IMR-90 (cell line): ENCODE data around the gene OXER1. TPM values are rescaled to one million over a fixed set of nuclear protein-coding genes. Genes with fewer than 3 reads are reported as not detected.

Experiments
- ATAC-seq: fragments of 200-7000 bp; cut with Tn5 transposase; 2 replicates; pipeline ENCODE4 v1.9.1; 2020; ENCODE audit warnings: low read depth, mild to moderate bottlenecking, moderate library complexity
- BruUV-seq: library from RNA; stranded (reverse); fragments of 400-500 nt; replicated peaks from 2 replicates; lab custom pipeline; 2021; lab: Mats Ljungman, UMichigan
- CTCF ChIA-PET: fragments of 300-600 bp; formaldehyde crosslinking; extraction: SDS; loops from one replicate; lab custom pipeline; 2021; ENCODE audit warnings: antibody characterized with exemption; lab: Yijun Ruan, JAX
- POLR2A ChIA-PET: fragments of 300-600 bp; sonication (Branson Sonifier 250); formaldehyde crosslinking; loops from one replicate; lab custom pipeline; 2022; ENCODE audit warnings: antibody characterized with exemption; ENCODE audit not compliant: unreplicated experiment; lab: Charles Lee
- DNase-seq: peaks from one replicate; pipeline ENCODE4 v3.0.0; 2013
- H2AFZ ChIP-seq: replicated peaks from 2 replicates; pipeline ENCODE3; 2013; ENCODE audit warnings: low read length, mild to moderate bottlenecking; ENCODE audit not compliant: poor library complexity
- H2AK5ac ChIP-seq: 2 replicates; pipeline ENCODE4 v1.6.1; 2013; ENCODE audit warnings: low read depth, low read length, inconsistent platforms
- H2AK9ac ChIP-seq: replicated peaks from 2 replicates; pipeline ENCODE3; 2013; ENCODE audit warnings: mild to moderate bottlenecking, low read depth, low read length, moderate library complexity; ENCODE audit not compliant: poor library complexity
- H2BK120ac ChIP-seq: 2 replicates; pipeline ENCODE4 v1.6.1; 2013; ENCODE audit warnings: low read depth, low read length, inconsistent platforms
- H2BK15ac ChIP-seq: 3 replicates; pipeline ENCODE4 v1.6.1; 2013; ENCODE audit warnings: low read depth, low read length, inconsistent platforms
- H2BK20ac ChIP-seq: 2 replicates; pipeline ENCODE4 v1.6.1; 2013; ENCODE audit warnings: low read depth, mild to moderate bottlenecking, inconsistent platforms, low read length, moderate library complexity
- H2BK5ac ChIP-seq: 2 replicates; pipeline ENCODE4 v1.6.1; 2013; ENCODE audit warnings: mild to moderate bottlenecking, low read depth, low read length, inconsistent platforms; ENCODE audit not compliant: poor library complexity, severe bottlenecking
- H3K14ac ChIP-seq: replicated peaks from 2 replicates; pipeline ENCODE4 v1.6.1; 2013; ENCODE audit warnings: low read depth, low read length, inconsistent platforms
- H3K18ac ChIP-seq: 2 replicates; pipeline ENCODE4 v1.6.1; 2013; ENCODE audit warnings: low read depth, low read length, control low read depth
- H3K23ac ChIP-seq: 2 replicates; pipeline ENCODE4 v1.6.1; 2013; ENCODE audit warnings: low read depth, low read length, inconsistent platforms
- H3K27ac ChIP-seq: 2 replicates; pipeline ENCODE4 v1.5.1; 2013; ENCODE audit warnings: mild to moderate bottlenecking, control low read depth, low read length; ENCODE audit not compliant: insufficient read depth
- H3K27me3 ChIP-seq: 2 replicates; pipeline ENCODE4 v1.6.1; 2013; ENCODE audit warnings: low read length; ENCODE audit not compliant: control insufficient read depth, insufficient read depth
- H3K36me3 ChIP-seq: 2 replicates; pipeline ENCODE4 v1.6.1; 2013; ENCODE audit warnings: low read length, mixed read lengths; ENCODE audit not compliant: control insufficient read depth, insufficient read depth
- H3K4ac ChIP-seq: 2 replicates; pipeline ENCODE4 v1.6.1; 2013; ENCODE audit warnings: low read depth, low read length, inconsistent platforms
- H3K4me1 ChIP-seq: 2 replicates; pipeline ENCODE4 v1.6.1; 2013; ENCODE audit warnings: low read length, mixed read lengths; ENCODE audit not compliant: control insufficient read depth, insufficient read depth
- H3K4me2 ChIP-seq: 2 replicates; pipeline ENCODE4 v1.6.1; 2013; ENCODE audit warnings: low read depth, mild to moderate bottlenecking, control low read depth, low read length, moderate library complexity
- H3K4me3 ChIP-seq: 2 replicates; pipeline ENCODE4 v1.5.1; 2013; ENCODE audit warnings: low read depth, mild to moderate bottlenecking, control low read depth, low read length, moderate library complexity; ENCODE audit not compliant: insufficient read depth
- H3K56ac ChIP-seq: 2 replicates; pipeline ENCODE4 v1.6.1; 2013; ENCODE audit warnings: low read length, inconsistent platforms; ENCODE audit not compliant: insufficient read depth; ENCODE audit errors: extremely low read depth
- H3K79me1 ChIP-seq, 2 experiments: 2 replicates each; pipeline ENCODE4 v1.6.1; 2013; ENCODE audit warnings: low read length in 2 of 2, inconsistent platforms in 1 of 2, low read depth in 1 of 2
- H3K9ac ChIP-seq: 2 replicates; pipeline ENCODE4 v1.6.1; 2013; ENCODE audit warnings: low read depth, low read length, control low read depth
- H3K9me1 ChIP-seq: 2 replicates; pipeline ENCODE4 v1.6.1; 2013; ENCODE audit warnings: low read length, inconsistent platforms; ENCODE audit not compliant: insufficient read depth
- H3K9me3 ChIP-seq: 2 replicates; pipeline ENCODE4 v1.6.1; 2013; ENCODE audit warnings: low read length; ENCODE audit not compliant: control insufficient read depth, insufficient read depth
- H4K20me1 ChIP-seq: 2 replicates; pipeline ENCODE4 v1.6.1; 2013; ENCODE audit warnings: low read length, inconsistent platforms; ENCODE audit not compliant: insufficient read depth
- H4K5ac ChIP-seq: 2 replicates; pipeline ENCODE4 v1.6.1; 2013; ENCODE audit warnings: mild to moderate bottlenecking, low read depth, low read length, control low read depth
- H4K8ac ChIP-seq, 2 experiments: 2 replicates each; pipeline ENCODE4 v1.6.1; 2013; ENCODE audit warnings: low read depth in 2 of 2, low read length in 2 of 2, control low read depth in 1 of 2, inconsistent platforms in 1 of 2
- H4K91ac ChIP-seq: 2 replicates; pipeline ENCODE4 v1.6.1; 2013; ENCODE audit warnings: low read depth, low read length, inconsistent platforms; ENCODE audit not compliant: insufficient read depth
- MXI1 ChIP-seq: IDR thresholded peaks from 2 replicates; pipeline ENCODE4 v1.6.1; 2012; ENCODE audit warnings: low read depth, mild to moderate bottlenecking, low read length, moderate library complexity, borderline replicate concordance
- WGBS, 2 experiments: methylation state at CpG; one replicate each; pipeline versions ENCODE4 v1.1.5 to v1.1.7; 2013; ENCODE audit warnings: missing lambda C conversion rate in 2 of 2; ENCODE audit not compliant: insufficient read length in 1 of 2; ENCODE audit errors: extremely low coverage in 2 of 2; 5-methylcytosine and 5-hydroxymethylcytosine counted together
- dilution Hi-C: fragments of 300-500 bp; cut with HindIII; formaldehyde crosslinking; loops from one replicate; pipeline ENCODE4 v1.14.3; 2018; ENCODE audit warnings: low sequenced_read_pairs; ENCODE audit not compliant: unreplicated experiment
- in situ Hi-C: fragments of 300-500 bp; cut with MboI; formaldehyde crosslinking; loops from 3 replicates; pipeline ENCODE4 v1.14.3; 2019; ENCODE audit warnings: low sequenced_read_pairs, inconsistent platforms, mixed read lengths
- intact Hi-C: fragments of 100-400 bp; cut with micrococcal nuclease; formaldehyde crosslinking; loops from 2 replicates; pipeline ENCODE4 v1.10.0; 2022
- polyA plus RNA-seq, 3 experiments: library from polyadenylated mRNA; depleted of rRNA; stranded (reverse); fragments of >200 nt; gene quantifications; 2 replicates each; pipeline ENCODE4 v1.2.3, GENCODE V29; 2012; ENCODE audit warnings: low replicate concordance in 1 of 3
- total RNA-seq: library from RNA; depleted of rRNA; stranded (reverse); fragments of >200 nt; gene quantifications from 2 replicates; pipeline ENCODE4 v1.2.3, GENCODE V29; 2012

Gene OXER1
- total and polyA plus RNA-seq, 2 of the 4 experiments (the other 2 are of a cell fraction) = not detected

GRCh38 chr2:42801381-42801780 is 37.4 kb upstream of the OXER1 start:
- CTCF ChIA-PET = interaction anchor here (0.6 kb wide), 1 partner anchor 12 kb away, joined by 4 read pairs; no protein-coding TSS in a partner anchor

More at GRCh38 chr2:42801381-42801780, 37.4 kb upstream of the OXER1 start:
- Histone ChIP-seq H2BK5ac (no peak overlapping the region), H4K8ac (no peak overlapping the region), H2BK20ac (no peak overlapping the region), H3K18ac (peak overlapping the region; percentile 20; the same call in 1 of the 2 replicates), H3K56ac (no peak overlapping the region), H3K4ac (no peak overlapping the region), H3K23ac (no peak overlapping the region), H4K91ac (no peak overlapping the region), H2AK9ac (no peak overlapping the region), H3K4me2 (no peak overlapping the region), H4K20me1 (no peaks in the 10 kb centered on the region), H3K9ac (no peak overlapping the region), H3K36me3 (no peaks in the 10 kb centered on the region), H2AK5ac (no peak overlapping the region), H2AFZ (no peak overlapping the region), H3K9me3 (no peaks in the 10 kb centered on the region), H3K27ac (peak overlapping the region; percentile 25; the same call in 1 of the 2 replicates), H3K9me1 (no peaks in the 10 kb centered on the region), H3K79me1 (no peaks in the 10 kb centered on the region), H3K14ac (no peak overlapping the region), H3K4me3 (no peak overlapping the region), H2BK15ac (no peak overlapping the region), H2BK120ac (no peak overlapping the region), H3K4me1 (peaks cover 10% of the 10 kb centered on the region), H3K27me3 (peaks cover 5% of the 10 kb centered on the region; the same call in 1 of the 2 replicates), H4K5ac (peak overlapping the region; percentile 0; the same call in 1 of the 2 replicates)
- intact Hi-C loops = loop anchor here (5.0 kb wide), 1 partner anchor 94 kb away; no protein-coding TSS in a partner anchor
- TF ChIP-seq MXI1 = no peak
- DNase-seq (peak; percentile 9), ATAC-seq (peak; percentile 60)
- 29% methylated on average over 1 of the region's 4 CpGs; no CpG with 5 or more reads in 1 of the 2 experiments for WGBS, 2 experiments
- POLR2A ChIA-PET = interaction anchor here (0.6 to 1.7 kb wide), 2 partner anchors 9 to 274 kb away, joined by 4 to 16 read pairs; no protein-coding TSS in a partner anchor
- dilution Hi-C loops = no loop called here
- BruUV-seq = no TSS peak
- in situ Hi-C loops = no loop called here
